ENCODE measurements around the gene SLC25A38. TPM values are rescaled to one million over a fixed set of nuclear protein-coding genes. Genes with fewer than 3 reads are reported as not detected.

Gene SLC25A38
- total RNA-seq, 1 experiment from 2014 or later = 48.2 TPM

GRCh38 chr3:39428745-39429201 is 45.6 kb downstream of the SLC25A38 start:
- no peaks in the 10 kb centered on the region for H3K36me3 Mint-ChIP-seq (ENCODE audit: insufficient read depth in 1 of 3, low read depth in 3 of 3)
- no peak overlapping the region for H2BK15ac ChIP-seq (ENCODE audit: low read depth, low read length)
- H4K20me1 ChIP-seq (ENCODE audit: control insufficient read depth, insufficient read depth, insufficient read length) = no peaks in the 10 kb centered on the region
- no peak overlapping the region for H3T11ph ChIP-seq (ENCODE audit: low read length)
- no peak overlapping the region for H3K18ac ChIP-seq (ENCODE audit: insufficient read length, low read depth, low read length)
- no peak overlapping the region for H3K56ac ChIP-seq (ENCODE audit: insufficient read length, low read depth, low read length)
- TF ChIP-seq, protein P1, sequence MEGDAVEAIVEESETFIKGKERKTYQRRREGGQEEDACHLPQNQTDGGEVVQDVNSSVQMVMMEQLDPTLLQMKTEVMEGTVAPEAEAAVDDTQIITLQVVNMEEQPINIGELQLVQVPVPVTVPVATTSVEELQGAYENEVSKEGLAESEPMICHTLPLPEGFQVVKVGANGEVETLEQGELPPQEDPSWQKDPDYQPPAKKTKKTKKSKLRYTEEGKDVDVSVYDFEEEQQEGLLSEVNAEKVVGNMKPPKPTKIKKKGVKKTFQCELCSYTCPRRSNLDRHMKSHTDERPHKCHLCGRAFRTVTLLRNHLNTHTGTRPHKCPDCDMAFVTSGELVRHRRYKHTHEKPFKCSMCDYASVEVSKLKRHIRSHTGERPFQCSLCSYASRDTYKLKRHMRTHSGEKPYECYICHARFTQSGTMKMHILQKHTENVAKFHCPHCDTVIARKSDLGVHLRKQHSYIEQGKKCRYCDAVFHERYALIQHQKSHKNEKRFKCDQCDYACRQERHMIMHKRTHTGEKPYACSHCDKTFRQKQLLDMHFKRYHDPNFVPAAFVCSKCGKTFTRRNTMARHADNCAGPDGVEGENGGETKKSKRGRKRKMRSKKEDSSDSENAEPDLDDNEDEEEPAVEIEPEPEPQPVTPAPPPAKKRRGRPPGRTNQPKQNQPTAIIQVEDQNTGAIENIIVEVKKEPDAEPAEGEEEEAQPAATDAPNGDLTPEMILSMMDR (conservative IDR thresholded peaks at IDR 0.05) = no peak
- no peak overlapping the region for H3K4me2 ChIP-seq (ENCODE audit: insufficient read depth, insufficient read length, low read length)
- H3K79me1 ChIP-seq (ENCODE audit: insufficient read depth, low read depth, low read length, poor library complexity, severe bottlenecking) = no peaks in the 10 kb centered on the region
- no peak overlapping the region for H3K9ac ChIP-seq (ENCODE audit: extremely low read depth, insufficient read length, low read length)
- H4K8ac ChIP-seq (replicated peaks; ENCODE audit: insufficient read length, low read depth, low read length) = no peak overlapping the region
- no peak overlapping the region for H2AFZ ChIP-seq (ENCODE audit: low read length)
- whole genome bisulfite sequencing (ENCODE audit: extremely low coverage, insufficient read length, low lambda C conversion rate) = no CpG with 5 or more reads among the region's 22 CpGs
- H3K4me3 Mint-ChIP-seq = no peak overlapping the region
- peaks cover 6% of the 10 kb centered on the region for H3K27me3 Mint-ChIP-seq (ENCODE audit: low read depth)
- DNase-seq = no peak
- H3K4ac ChIP-seq (ENCODE audit: low read depth, low read length) = no peak overlapping the region
- H3K9me3 ChIP-seq (ENCODE audit: control insufficient read depth, low read depth, low read length) = no peaks in the 10 kb centered on the region
- no peak overlapping the region for H4K5ac ChIP-seq (ENCODE audit: insufficient read length, low read depth, low read length)
- no peaks in the 10 kb centered on the region for H3K4me1 ChIP-seq (ENCODE audit: insufficient read depth, low read length)
- no peak overlapping the region for H2BK20ac ChIP-seq (ENCODE audit: low read depth, low read length, poor library complexity, severe bottlenecking)
- H3K79me2 ChIP-seq (ENCODE audit: insufficient read depth, low read length) = no peaks in the 10 kb centered on the region
- no peak overlapping the region for H2BK5ac ChIP-seq (ENCODE audit: insufficient read length, low read length)
- H2AK5ac ChIP-seq (ENCODE audit: insufficient read length, low read length) = no peak overlapping the region
- H3K27ac Mint-ChIP-seq = no peak overlapping the region
- no peak overlapping the region for H4K91ac ChIP-seq (ENCODE audit: insufficient read length, low read depth, low read length)
- H3K27me3 ChIP-seq (ENCODE audit: insufficient read depth, low read length) = no peaks in the 10 kb centered on the region
- H2BK12ac ChIP-seq (ENCODE audit: insufficient read length, low read depth, low read length) = no peak overlapping the region
- H3K14ac ChIP-seq (ENCODE audit: insufficient read depth, low read length) = no peak overlapping the region
- H3K9me3 Mint-ChIP-seq = no peaks in the 10 kb centered on the region
- no peak overlapping the region for H3K27ac ChIP-seq (ENCODE audit: insufficient read length, low read depth, low read length)
- no peaks in the 10 kb centered on the region for H3K4me1 Mint-ChIP-seq
- no peak overlapping the region for H2BK120ac ChIP-seq (ENCODE audit: low read depth, low read length, poor library complexity, severe bottlenecking)
- H3K23me2 ChIP-seq (ENCODE audit: insufficient read length, low read depth, low read length, poor library complexity, severe bottlenecking) = no peaks in the 10 kb centered on the region
- H3K23ac ChIP-seq (ENCODE audit: insufficient read length, low read depth, low read length) = no peak overlapping the region

Measured in H9 (cell line).